Femur (tissue), 1 donor: Measurements from ENCODE around the gene ACAD10.
A peak's percentile ranks its signal among the peaks of the same experiment; 100 is the strongest.
"Not testable (repeated sequence)": the region's sequence is repeated elsewhere in the genome, so short reads cannot be mapped to it uniquely, and the experiment has no call there.

Experiments
- DNase-seq: peaks from one replicate; pipeline ENCODE4 v3.0.0-alpha.2; 2017

ACAD10 gene

DNA sequence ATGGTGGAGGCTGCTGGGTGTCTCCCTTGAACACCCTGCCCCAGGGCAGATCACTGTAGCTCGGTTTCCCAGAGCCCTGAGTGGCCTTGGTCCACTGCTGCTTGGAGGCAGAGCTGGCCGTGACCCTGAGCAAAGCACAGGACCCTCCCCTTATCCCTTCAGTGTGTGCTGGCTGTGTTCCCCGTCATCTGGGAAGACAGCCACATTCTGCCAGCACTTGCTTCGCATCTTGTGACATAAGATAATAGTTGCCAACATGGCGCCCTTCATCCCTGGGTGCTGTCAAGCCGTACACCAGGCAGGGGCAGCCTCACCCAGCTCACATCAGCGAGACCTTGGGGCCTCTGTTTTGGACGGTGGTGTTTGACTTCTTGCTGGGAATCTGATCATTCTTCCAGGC is 68.8 kb downstream of the ACAD10 start:
- no peak for DNase-seq

GRCh38 chr12:111756196-111756595 is 70.3 kb downstream of the ACAD10 start:
- no peak for DNase-seq

GRCh38 chr12:111756681-111757080 is 70.8 kb downstream of the ACAD10 start:
- DNase-seq, result no peak

DNA sequence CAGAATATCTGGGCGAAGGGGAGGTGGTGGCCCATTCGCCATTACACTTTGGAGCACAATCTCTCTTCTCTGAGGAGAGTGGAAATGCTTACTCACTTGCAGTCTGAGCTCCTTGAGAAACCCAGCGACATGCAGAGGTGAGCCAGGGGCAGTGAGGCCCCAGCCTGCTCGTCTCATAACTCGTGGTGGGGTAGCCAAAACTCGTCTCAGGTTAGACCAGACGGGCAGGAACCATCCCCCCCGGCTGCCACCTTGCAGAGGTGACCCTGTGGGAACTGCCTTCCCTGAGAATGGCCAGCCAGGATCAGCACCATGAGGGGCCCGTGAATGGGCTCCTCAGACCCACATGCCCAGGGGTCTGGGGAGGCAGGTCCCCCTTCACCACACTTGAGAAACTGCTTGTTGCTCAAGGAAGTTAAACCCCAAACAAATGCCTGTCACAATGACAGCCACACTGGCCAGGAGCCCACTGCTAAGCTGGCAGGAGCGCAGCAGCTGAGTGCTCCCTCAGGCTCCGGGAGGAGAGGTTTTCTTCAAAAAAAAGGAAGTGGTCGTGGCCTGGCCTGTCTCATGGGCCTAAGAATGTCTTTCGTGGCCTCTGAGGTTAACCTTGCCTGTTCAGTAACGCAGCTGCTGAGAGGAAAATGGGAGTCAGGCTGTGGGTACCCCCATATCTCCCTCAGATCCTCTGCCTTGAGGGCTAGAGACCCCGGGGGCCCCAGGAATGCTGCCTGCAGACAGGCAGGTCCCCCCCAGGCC is 71.7 kb downstream of the ACAD10 start:
- peak; percentile 77 for DNase-seq

DNA sequence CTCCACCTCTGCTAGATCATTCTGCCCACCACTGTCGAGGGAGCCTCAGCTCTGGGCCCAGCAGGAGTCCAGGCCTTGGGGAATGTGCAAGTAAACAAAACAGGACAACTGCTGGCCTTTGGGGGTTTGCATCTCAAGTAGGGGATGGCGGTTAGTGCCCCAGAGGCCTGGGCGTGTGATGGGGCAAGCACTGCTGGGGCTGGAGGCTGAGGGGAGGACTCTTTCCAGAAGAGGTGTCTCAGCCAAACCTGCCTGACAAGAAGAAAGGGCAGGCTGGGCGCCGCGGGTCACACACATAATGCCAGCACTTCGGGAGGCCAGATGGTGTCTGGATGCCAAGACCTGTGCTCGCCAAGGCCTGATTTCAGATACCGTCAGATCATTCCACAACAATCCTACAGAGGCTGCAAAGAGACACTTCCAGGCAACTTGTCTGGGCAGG is 72.3 kb downstream of the ACAD10 start:
- no peak for DNase-seq

DNA sequence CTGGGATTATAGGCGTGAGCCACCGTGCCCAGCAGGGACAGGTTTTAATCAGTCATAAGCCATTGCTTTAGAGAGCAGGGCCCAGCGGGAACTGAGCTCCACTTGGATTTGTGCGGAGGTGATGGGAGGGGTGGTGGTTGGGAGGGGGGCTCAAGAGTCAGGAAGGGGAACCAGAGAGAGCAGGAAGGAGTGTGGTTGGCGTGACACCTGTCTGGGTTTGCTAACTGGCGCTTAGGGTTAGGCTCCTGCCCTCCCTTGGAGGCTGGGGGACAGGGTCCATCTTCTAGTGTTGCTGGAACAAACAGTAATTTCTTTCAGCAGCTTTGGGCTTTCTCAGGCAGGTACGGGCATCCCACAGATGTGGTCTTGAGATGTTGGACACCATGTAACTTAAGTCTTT is 73.4 kb downstream of the ACAD10 start:
- DNase-seq, result no peak

DNA sequence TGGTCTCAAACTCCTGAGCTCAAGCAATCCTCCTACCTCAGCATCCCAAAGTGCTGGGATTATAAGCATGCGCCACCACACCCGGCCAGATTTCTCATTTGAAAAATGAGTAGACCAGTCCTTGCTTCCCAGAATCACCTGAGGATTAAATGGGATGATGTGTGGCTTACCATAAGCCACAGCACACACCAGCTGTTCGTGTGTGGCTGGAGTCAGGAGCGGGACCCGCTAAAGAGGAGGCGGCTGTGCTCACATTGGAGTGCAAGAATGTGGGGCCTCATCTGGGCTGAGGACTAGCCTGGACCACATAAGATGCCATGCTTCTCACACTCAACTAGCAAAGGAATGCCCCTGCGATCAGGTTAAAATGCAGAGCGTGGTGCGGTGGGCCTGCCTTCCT is 74.1 kb downstream of the ACAD10 start:
- DNase-seq, result no peak

GRCh38 chr12:111761099-111761498 is 75.2 kb downstream of the ACAD10 start:
- DNase-seq, result no peak

- no peak for DNase-seq
These were observed 75.9 kb downstream of the ACAD10 start for GRCh38 chr12:111761706-111762105.

DNA sequence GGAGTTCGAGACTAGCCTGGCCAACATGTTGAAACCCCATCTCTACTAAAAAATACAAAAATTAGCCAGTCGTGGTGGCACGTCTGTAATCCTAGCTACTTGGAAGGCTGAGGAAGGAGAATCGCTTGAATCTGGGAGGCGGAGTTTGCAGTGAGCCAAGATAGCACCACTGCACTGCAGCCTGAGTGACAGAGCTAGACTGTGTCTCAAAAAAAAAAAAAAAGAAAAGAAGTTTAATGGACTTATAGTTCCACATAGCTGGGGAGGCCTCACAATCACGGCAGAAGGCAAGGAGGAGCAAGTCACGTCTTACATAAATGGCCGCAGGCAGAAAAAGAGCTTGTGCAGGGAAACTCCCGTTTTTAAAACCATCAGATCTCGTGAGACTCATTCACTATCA is 77.7 kb downstream of the ACAD10 start:
- not testable (repeated sequence) for DNase-seq

- DNase-seq, result no peak
These were observed 78.4 kb downstream of the ACAD10 start for GRCh38 chr12:111764120-111764821.

- peak; percentile 84 for DNase-seq
These were observed 80.9 kb downstream of the ACAD10 start, which contains the start of gene ALDH2 for GRCh38 chr12:111766608-111767361. ALDH2 (plus strand) TSS chr12:111766933; CDS start chr12:111766983, 50 bp downstream.

DNA sequence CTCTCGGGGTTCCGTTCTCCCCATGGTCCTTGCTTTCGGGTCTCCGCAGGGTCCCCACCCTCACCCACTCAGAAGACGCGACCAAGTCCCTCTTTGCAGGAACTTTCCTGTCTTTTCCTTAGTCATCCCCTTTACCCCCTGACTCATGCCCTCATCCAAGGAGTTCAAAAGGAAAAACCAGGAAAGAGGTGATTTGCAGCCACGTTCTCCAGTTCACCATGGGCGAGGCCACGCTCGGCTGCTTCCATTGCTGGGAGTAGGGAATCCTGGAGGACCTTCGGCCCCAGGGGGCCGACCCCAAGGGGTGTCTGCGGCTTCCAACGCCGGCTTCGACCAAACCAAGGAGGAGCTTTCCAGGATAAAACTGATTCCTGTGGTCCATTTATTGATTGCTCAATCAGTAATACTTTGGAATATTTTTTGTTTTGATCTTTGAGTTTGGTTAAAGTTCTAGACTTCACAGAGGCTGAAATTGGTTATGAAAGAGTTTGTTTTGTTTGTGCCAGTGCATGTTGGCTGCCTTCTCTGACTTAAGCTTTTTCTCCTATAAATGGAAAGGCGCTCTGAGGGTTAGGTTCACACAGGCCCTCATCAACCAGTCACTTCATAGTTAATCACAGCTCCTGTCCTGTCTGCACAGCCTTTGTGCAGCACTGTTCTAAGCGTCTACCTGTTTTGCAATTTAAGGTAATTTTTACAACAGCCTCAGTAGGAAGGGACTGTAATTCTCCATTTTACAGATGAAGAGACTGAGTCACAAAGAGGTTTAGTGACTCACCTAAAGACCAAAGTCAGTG is 81.7 kb downstream of the ACAD10 start:
- DNase-seq, result no peak

- no peak for DNase-seq
These were observed 82.5 kb downstream of the ACAD10 start for GRCh38 chr12:111768159-111768895.

DNA sequence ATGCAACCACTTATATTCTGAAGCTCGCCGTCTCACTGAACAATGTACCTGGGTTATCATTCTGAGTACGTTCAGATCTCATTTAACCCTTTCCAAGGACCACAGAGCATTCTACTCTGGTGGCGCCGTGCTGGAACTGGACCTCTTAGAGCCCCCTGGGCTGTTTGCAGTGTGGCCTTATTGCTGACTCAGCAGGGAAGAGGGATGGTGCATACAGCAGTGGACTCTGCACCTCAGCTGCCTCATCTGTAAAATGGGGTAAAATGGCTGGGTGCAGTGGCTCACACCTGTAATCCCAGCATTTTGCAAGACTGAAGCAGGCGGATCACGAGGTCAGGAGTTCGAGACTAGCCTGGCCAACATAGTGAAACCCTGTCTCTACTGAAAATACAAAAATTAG is 83.7 kb downstream of the ACAD10 start:
- DNase-seq, result no peak

DNA sequence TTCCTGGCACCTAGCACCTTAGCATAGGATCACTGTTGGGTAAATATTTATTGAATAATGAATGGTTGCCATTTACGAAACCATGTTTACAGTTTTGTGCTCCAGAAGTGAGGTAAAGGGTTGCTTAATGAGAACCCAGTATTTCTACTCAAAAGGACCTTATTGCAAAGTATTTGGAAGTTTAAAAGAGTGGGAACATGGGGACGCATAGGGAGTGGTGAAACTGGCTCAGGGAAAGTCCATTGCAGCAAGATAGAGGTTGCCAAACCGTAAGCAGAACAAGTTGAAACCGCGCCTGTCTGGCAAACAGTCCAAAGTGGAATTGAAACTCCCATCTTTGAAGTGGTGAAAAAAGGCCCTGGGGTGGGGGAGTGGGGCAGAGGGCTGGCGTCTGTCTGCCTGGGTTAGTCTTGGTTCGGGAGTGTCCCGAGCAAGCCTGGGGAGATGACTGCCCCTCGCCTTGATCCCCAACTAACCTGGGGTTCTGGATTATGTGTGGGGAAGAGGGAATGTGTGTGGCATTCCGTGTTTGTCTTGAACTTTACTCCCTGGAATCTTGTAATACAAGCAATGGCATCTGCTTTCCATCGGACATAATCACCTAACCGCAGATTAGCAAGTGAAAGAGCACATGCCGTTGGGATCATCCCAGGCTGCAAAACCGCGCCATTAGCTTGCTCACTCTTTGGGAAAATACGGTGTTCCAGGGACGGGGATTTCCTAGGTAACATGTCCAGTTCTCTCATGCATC is 88.1 kb downstream of the ACAD10 start:
- peak; percentile 81 for DNase-seq

- peak; percentile 93 for DNase-seq
These were observed 89.6 kb downstream of the ACAD10 start for GRCh38 chr12:111775205-111776193.

GRCh38 chr12:111776836-111777344 is 91.0 kb downstream of the ACAD10 start:
- DNase-seq, result no peak

DNA sequence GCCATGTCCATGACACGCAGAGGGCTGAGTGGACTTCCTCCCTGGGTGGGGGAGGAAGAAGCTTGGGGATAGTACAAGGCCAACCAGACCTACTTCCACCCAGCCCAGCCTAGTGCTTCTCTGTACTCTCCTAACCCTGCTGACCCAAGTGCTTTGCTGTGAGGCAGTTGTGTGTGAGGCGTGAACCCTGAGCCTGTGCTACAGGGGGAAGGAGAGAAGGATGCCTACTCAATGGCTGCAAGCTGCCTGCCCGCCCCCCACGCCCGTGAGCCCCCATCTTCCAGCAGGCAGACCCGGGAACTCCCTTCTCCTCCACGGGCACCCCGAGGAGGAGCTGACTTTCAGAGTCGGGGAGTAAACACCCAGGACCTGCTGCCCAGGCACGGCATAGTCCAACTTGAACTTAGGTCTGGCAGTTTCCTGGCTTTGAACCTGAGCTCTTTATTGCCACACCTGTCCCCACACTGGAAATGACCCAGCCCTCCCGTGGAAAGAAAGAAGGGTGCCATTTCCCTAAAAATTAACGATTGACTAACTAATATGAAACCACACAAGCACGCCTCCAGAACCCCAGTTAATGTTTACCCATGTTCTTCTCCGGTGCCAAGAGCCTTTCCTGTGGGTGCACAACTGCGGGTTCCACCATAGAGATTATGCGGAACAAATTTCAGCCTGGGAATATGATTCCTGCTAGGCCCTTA is 91.6 kb downstream of the ACAD10 start:
- DNase-seq, result no peak
